Measurements from ENCODE around the gene DPH6.

DPH6 gene

GRCh38 chr15:35545316-35545823 lies 595 bp downstream of the DPH6 start:
- in situ Hi-C loops (cut with HindIII; ENCODE audit: low sequenced_read_pairs), result no loop called here

- in situ Hi-C loops (cut with HindIII; ENCODE audit: low sequenced_read_pairs), result no loop called here
These were observed 5.1 kb downstream of the DPH6 start for GRCh38 chr15:35540885-35541284.

DNA sequence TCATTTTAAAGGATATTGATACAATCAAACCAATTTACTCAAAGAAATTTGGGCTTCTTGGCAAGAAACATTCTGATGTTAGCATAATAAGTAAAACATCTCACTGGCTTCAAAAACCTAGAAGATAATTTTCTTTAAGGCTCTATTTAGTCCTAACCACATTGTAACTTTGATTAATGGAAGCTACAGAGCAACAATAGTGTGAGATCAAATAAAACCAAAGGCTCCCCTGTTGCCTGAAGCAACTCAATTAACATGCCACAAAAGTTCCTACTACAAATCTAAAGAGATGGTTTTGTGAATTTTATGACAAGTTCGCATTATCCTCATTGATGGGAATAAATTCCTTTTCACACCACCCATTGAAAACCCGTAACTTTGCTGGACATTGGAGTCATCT lies 5.9 kb downstream of the DPH6 start:
- in situ Hi-C loops (cut with HindIII; ENCODE audit: low sequenced_read_pairs), result no loop called here

- in situ Hi-C loops (cut with HindIII; ENCODE audit: low sequenced_read_pairs), result no loop called here
These were observed 10.5 kb downstream of the DPH6 start for GRCh38 chr15:35535365-35535916.

DNA sequence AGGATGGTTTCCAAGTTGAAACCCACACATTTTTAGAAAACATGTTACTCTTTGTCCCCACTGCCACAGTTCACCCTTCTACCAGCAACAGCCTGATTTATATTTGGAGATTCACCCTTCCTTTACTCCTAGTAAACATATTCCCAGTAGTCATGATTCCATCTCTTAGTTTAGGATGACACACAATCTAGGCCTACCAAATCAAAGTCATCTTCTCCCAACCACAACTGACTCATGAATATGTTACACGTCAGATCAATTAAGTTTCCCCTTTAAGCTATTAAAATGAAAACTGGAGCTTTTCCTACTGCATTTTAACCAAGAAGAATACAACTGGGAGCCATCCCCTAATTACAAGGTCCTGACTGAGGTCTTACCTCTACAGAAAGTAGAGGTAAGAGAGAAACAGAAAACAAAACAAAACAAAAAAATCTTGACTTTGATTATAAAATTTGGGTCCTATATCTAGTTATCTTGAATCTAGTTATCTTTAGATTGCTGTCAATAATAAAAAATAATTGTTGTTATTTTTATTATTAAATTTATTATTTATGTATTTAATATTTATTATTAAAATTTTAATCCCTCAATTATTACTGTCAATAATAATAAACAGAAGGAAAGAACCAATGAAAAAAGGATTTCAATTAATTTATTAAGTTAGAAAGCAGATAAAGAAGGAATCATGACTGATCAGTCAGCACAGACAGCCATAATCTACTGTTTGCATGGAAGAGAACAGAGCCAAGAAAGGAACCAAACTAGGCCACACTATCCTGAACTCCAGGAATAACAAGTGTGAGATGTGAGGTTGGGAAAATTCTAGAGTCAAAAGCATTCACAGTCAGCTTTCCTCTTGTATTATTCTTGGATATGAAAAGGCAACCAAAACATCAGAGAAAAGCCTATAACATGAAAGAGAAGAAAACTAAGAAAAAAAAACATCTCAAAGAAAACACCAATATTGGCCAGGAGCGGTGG lies 12.5 kb downstream of the DPH6 start:
- in situ Hi-C loops (cut with HindIII; ENCODE audit: low sequenced_read_pairs), result no loop called here

DNA sequence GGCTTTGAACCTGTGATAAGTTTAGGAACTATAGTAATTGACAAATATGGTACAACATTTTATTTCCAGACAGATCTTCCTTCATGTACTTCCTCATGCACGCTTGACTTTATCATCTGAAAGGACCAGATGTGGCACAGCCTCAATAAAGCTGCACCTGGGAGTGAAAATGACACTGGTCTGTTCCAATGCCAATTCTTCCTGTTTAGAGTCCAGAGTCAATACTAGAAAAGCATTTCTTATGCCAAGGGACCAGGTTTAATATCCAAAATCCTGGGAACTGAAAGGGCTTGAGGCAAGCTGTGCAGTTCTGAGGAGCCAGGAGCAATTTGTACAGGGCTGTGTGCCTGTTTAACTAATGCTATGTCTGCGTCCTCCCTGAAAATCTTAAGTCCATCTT lies 15.3 kb downstream of the DPH6 start:
- in situ Hi-C loops (cut with HindIII; ENCODE audit: low sequenced_read_pairs), result no loop called here

- in situ Hi-C loops (cut with HindIII; ENCODE audit: low sequenced_read_pairs), result no loop called here
These were observed 16.2 kb downstream of the DPH6 start for GRCh38 chr15:35529784-35530183.

DNA sequence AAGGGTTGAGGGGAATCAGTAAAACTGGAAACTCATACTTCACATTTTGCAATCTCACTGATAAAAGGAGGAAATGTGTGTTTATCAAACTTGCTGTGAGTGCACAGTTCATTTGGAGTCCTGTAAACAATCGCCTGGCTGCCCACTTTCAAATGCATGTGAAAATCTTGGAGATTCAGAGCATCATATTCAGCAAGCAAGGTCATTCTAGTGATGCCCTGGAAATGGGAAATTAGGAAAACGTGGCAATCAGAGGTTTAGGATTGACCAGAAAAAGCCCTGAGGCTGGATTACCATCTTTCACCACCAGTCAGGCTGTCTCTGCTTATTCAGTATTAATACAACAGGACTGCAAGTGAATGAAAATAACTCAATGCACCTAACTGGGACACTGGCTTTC lies 23.9 kb downstream of the DPH6 start:
- in situ Hi-C loops (cut with HindIII; ENCODE audit: low sequenced_read_pairs), result no loop called here

DNA sequence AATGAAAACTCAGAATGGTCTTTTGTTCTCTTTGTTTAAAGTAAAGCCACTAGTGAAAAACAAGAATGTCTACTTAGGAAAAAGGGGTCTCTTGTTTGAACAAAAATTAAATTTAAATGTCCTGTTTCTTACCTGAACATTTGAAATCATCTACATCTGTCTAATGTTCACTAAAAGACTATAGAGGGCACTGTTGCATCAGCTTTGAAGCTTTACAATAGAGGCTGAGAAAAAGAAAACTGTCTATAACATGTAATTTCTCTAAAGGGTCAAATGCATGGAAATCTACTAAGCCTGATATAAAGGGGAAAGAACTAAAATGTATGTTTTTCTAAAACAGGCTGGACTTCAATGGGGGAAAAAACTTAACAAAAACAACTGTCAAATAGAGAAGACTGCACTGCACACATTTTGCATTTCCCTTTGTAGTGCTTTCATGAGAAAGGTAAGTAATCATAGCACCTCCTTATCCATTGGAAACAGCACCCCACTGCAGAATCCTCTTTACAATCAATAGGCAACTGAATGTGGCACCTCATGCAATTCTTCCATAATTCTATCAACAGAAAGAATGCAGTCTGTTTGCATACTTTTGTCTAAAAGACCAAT lies 26.3 kb downstream of the DPH6 start:
- in situ Hi-C loops (cut with HindIII; ENCODE audit: low sequenced_read_pairs), result no loop called here

- in situ Hi-C loops (cut with HindIII; ENCODE audit: low sequenced_read_pairs), result no loop called here
These were observed 26.9 kb downstream of the DPH6 start for GRCh38 chr15:35519052-35519451.

GRCh38 chr15:35514759-35515158 lies 31.2 kb downstream of the DPH6 start:
- in situ Hi-C loops (cut with HindIII; ENCODE audit: low sequenced_read_pairs), result no loop called here

- in situ Hi-C loops (cut with HindIII; ENCODE audit: low sequenced_read_pairs), result no loop called here
These were observed 37.9 kb downstream of the DPH6 start for GRCh38 chr15:35507932-35508638.

- in situ Hi-C loops (cut with HindIII; ENCODE audit: low sequenced_read_pairs), result no loop called here
These were observed 39.6 kb downstream of the DPH6 start for GRCh38 chr15:35506272-35506870.

GRCh38 chr15:35505809-35506208 lies 40.2 kb downstream of the DPH6 start:
- in situ Hi-C loops (cut with HindIII; ENCODE audit: low sequenced_read_pairs), result no loop called here

- in situ Hi-C loops (cut with HindIII; ENCODE audit: low sequenced_read_pairs), result no loop called here
These were observed 40.8 kb downstream of the DPH6 start for GRCh38 chr15:35505141-35505540.

- in situ Hi-C loops (cut with HindIII; ENCODE audit: low sequenced_read_pairs), result no loop called here
These were observed 46.2 kb downstream of the DPH6 start for GRCh38 chr15:35499723-35500122.

- in situ Hi-C loops (cut with HindIII; ENCODE audit: low sequenced_read_pairs), result no loop called here
These were observed 49.4 kb downstream of the DPH6 start for GRCh38 chr15:35496585-35496984.

DNA sequence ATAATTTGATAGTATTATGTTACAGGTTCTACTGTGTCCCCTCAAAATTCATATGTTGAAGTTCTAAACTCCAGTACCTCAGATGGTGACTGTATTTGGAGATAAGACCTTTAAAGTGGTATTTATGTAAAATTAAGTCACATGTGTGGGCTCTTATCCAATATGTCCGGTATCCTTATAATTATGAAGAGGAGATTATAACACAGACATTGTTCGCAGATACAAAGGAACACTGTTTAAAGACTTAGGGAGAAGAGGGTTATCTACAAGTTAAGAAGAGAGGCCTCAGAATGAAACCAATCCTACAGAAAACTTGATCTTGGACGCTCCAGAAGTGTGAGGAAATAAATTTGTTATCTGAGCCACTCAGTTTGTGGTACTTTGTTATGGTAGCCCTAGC lies 50.9 kb downstream of the DPH6 start:
- in situ Hi-C loops (cut with HindIII; ENCODE audit: low sequenced_read_pairs), result no loop called here

DNA sequence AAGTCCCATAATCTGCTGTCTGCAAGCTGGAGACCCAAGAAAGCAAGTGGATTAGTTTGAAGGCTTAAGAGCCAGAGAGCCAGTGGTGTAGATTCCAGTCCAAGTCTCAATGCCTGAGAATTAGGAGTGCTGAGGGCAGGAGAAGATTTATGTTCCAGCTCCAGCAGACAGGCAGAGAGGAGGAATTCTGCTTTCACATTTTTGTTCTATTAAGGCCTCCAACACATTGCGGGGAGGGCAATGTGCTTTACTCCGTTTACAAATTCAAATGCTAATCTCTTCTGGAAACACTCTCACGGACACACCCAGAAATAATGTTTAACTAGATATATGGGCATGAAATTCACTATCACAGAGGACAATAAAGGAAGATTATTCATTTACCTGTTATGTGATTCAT lies 54.0 kb downstream of the DPH6 start:
- in situ Hi-C loops (cut with HindIII; ENCODE audit: low sequenced_read_pairs), result no loop called here

DNA sequence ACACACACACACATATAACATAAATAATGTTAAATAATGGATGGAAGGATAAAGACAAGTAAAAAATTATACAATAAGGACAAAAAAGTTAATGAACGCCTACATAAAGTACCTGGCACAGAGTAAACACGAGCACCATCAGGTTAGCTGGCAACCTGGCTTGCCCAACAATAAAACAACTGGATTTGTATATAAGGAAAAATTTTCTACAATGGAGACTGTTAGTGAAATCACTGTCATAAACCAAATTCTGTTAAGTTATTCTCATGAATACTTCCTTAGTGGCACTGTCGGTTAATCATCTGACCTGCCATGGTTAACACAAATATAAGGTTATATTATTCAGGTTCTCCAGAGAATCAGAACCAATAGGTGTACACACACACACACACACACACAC lies 54.8 kb downstream of the DPH6 start:
- in situ Hi-C loops (cut with HindIII; ENCODE audit: low sequenced_read_pairs), result no loop called here

- in situ Hi-C loops (cut with HindIII; ENCODE audit: low sequenced_read_pairs), result no loop called here
These were observed 55.5 kb downstream of the DPH6 start for GRCh38 chr15:35490511-35490910.
